Mesenchymal stem cell (in vitro differentiated cells and primary cell): ENCODE results near the gene PADI4.
"Not testable (repeated sequence)": the region's sequence is repeated elsewhere in the genome, so short reads cannot be mapped to it uniquely, and the experiment has no call there.

Experiments
- DNase-seq: peaks from one replicate; pipeline ENCODE4 v3.0.0-alpha.2; 2013
- H2AFZ ChIP-seq: one replicate; pipeline ENCODE4 v1.6.1; 2013; ENCODE audit warnings: low read depth, mild to moderate bottlenecking, control low read depth, inconsistent platforms, low read length, moderate library complexity
- H2AK5ac ChIP-seq: 2 replicates; pipeline ENCODE4 v1.6.1; 2013; ENCODE audit warnings: low read length, moderate library complexity, mild to moderate bottlenecking, inconsistent platforms; ENCODE audit not compliant: severe bottlenecking
- H2BK120ac ChIP-seq: one replicate; pipeline ENCODE4 v1.6.1; 2013; ENCODE audit warnings: low read depth, mild to moderate bottlenecking, inconsistent platforms, low read length, moderate library complexity
- H2BK12ac ChIP-seq, 2 experiments: one replicate each; pipeline ENCODE4 v1.6.1; 2013; ENCODE audit warnings: inconsistent platforms in 2 of 2, low read length in 2 of 2, mild to moderate bottlenecking in 2 of 2, moderate library complexity in 2 of 2, control low read depth in 1 of 2
- H2BK15ac ChIP-seq: one replicate; pipeline ENCODE4 v1.6.1; 2013; ENCODE audit warnings: mild to moderate bottlenecking, low read depth, inconsistent platforms; ENCODE audit not compliant: poor library complexity, severe bottlenecking
- H2BK5ac ChIP-seq: 2 replicates; pipeline ENCODE4 v1.6.1; 2013; ENCODE audit warnings: low read depth, mild to moderate bottlenecking, low read length, control low read depth, inconsistent platforms; ENCODE audit not compliant: poor library complexity, severe bottlenecking
- H3K14ac ChIP-seq, 2 experiments: one replicate each; pipeline ENCODE4 v1.6.1; 2013; ENCODE audit warnings: inconsistent platforms in 2 of 2, low read length in 2 of 2, control low read depth in 1 of 2, mild to moderate bottlenecking in 1 of 2, moderate library complexity in 1 of 2
- H3K18ac ChIP-seq, 2 experiments: one replicate each; pipeline ENCODE4 v1.6.1; 2013; ENCODE audit warnings: inconsistent platforms in 2 of 2, low read length in 2 of 2, control low read depth in 1 of 2, low read depth in 1 of 2, mild to moderate bottlenecking in 1 of 2
- H3K23ac ChIP-seq, 2 experiments: one replicate each; pipeline ENCODE4 v1.6.1; 2013; ENCODE audit warnings: inconsistent platforms in 2 of 2, low read length in 2 of 2, mild to moderate bottlenecking in 2 of 2, moderate library complexity in 2 of 2, control low read depth in 1 of 2
- H3K27ac ChIP-seq: 2 replicates; pipeline ENCODE4 v1.5.1; 2013; ENCODE audit warnings: mild to moderate bottlenecking, moderate library complexity, low read length, control low read depth, inconsistent platforms; ENCODE audit not compliant: poor library complexity, severe bottlenecking
- H3K27me3 ChIP-seq, 2 experiments: 2 replicates each; pipeline versions ENCODE4 v1.6.1 to v1.7.0; 2013; ENCODE audit warnings: low read length in 2 of 2, mild to moderate bottlenecking in 2 of 2, moderate library complexity in 2 of 2, control low read depth in 1 of 2, inconsistent platforms in 1 of 2; ENCODE audit not compliant: control insufficient read depth in 1 of 2, insufficient read depth in 1 of 2
- H3K36me3 ChIP-seq, 2 experiments: 2 replicates each; pipeline versions ENCODE4 v1.6.1 to v1.7.0; 2013; ENCODE audit warnings: low read length in 2 of 2, control low read depth in 1 of 2, inconsistent platforms in 1 of 2, low read depth in 1 of 2, mild to moderate bottlenecking in 1 of 2; ENCODE audit not compliant: insufficient read depth in 2 of 2, control insufficient read depth in 1 of 2
- H3K4ac ChIP-seq, 2 experiments: one replicate each; pipeline ENCODE4 v1.6.1; 2013; ENCODE audit warnings: inconsistent platforms in 2 of 2, low read length in 2 of 2, mild to moderate bottlenecking in 2 of 2, moderate library complexity in 2 of 2, control low read depth in 1 of 2, low read depth in 1 of 2
- H3K4me1 ChIP-seq: 2 replicates; pipeline ENCODE4 v1.6.1; 2013; ENCODE audit warnings: low read depth, low read length, control low read depth; ENCODE audit not compliant: control insufficient read depth, insufficient read depth
- H3K4me2 ChIP-seq: 2 replicates; pipeline ENCODE4 v1.6.1; 2013; ENCODE audit warnings: low read length, mild to moderate bottlenecking, inconsistent platforms; ENCODE audit not compliant: poor library complexity, severe bottlenecking
- H3K4me3 ChIP-seq, 2 experiments: 2 replicates each; pipeline versions ENCODE4 v1.5.1 to v1.7.0; 2013; ENCODE audit warnings: low read length in 2 of 2, mild to moderate bottlenecking in 2 of 2, control low read depth in 1 of 2, low read depth in 1 of 2; ENCODE audit not compliant: insufficient read depth in 1 of 2
- H3K79me1 ChIP-seq: replicated peaks from 2 replicates; pipeline ENCODE4 v1.6.1; 2013; ENCODE audit warnings: mild to moderate bottlenecking, control low read depth, low read length, inconsistent platforms; ENCODE audit not compliant: poor library complexity, severe bottlenecking
- H3K9ac ChIP-seq: 2 replicates; pipeline ENCODE4 v1.7.0; 2013; ENCODE audit warnings: mild to moderate bottlenecking, low read length, moderate library complexity
- H3K9me3 ChIP-seq: 2 replicates; pipeline ENCODE4 v1.7.0; 2013; ENCODE audit warnings: mild to moderate bottlenecking, low read length; ENCODE audit not compliant: control insufficient read depth
- H4K8ac ChIP-seq: one replicate; pipeline ENCODE4 v1.6.1; 2013; ENCODE audit warnings: inconsistent platforms, mild to moderate bottlenecking, low read length, moderate library complexity
- H4K91ac ChIP-seq: one replicate; pipeline ENCODE4 v1.6.1; 2013; ENCODE audit warnings: mild to moderate bottlenecking, low read length, inconsistent platforms
- WGBS: methylation state at CpG from one replicate; pipeline ENCODE4 v1.1.7; 2013; ENCODE audit warnings: mixed read lengths; 5-methylcytosine and 5-hydroxymethylcytosine counted together

PADI4 gene

DNA sequence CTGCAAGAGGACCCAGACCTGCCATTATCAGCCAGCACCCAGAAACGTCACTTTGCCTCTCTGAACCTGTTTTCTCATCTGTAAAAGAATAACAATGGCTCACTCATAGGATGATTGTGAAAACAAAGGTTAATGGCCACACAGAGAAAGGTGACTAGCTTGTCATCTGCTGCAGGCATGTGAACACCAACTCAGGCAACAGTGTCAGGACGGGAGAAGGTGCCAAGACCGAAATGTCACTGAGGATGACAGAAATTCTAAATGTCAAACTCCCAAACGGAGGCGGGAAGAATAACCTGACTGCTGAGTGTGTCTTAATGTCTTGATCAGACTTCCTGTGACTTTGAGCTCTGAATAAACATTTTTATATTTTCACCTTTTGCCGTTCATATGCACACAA, 10.3 kb downstream of the PADI4 start:
- no peak overlapping the region for H2BK5ac ChIP-seq
- no peak for DNase-seq
- no peak overlapping the region for H2BK120ac ChIP-seq
- no peaks in the 10 kb centered on the region for H3K79me1 ChIP-seq
- no peak overlapping the region for H3K27ac ChIP-seq
- no peak overlapping the region for H2AK5ac ChIP-seq
- no peak overlapping the region for H2BK15ac ChIP-seq
- H3K4me2 ChIP-seq = no peak overlapping the region
- no peak overlapping the region for H4K8ac ChIP-seq
- no peak overlapping the region for H3K4ac ChIP-seq
- H3K36me3 ChIP-seq = no peaks in the 10 kb centered on the region
- H2AFZ ChIP-seq = no peak overlapping the region
- no peak overlapping the region for H3K18ac ChIP-seq
- H3K9ac ChIP-seq = no peak overlapping the region
- H3K14ac ChIP-seq = no peak overlapping the region
- H3K4me1 ChIP-seq = peaks cover 17% of the 10 kb centered on the region
- WGBS = 87% methylated on average over 5 of the region's 6 CpGs
- H3K4me3 ChIP-seq = no peak overlapping the region
- no peak overlapping the region for H3K23ac ChIP-seq
- peaks cover 0 to 74% of the 10 kb centered on the region in 2 experiments for H3K27me3 ChIP-seq
- peaks cover 6% of the 10 kb centered on the region for H3K9me3 ChIP-seq
- no peak overlapping the region for H2BK12ac ChIP-seq
- H4K91ac ChIP-seq = no peak overlapping the region

- 93% methylated on average over 11 of the region's 11 CpGs for WGBS
- H2BK12ac ChIP-seq = no peak overlapping the region
These were observed 11.8 kb downstream of the PADI4 start for GRCh38 chr1:17319561-17320350.

GRCh38 chr1:17321857-17322390, 13.9 kb downstream of the PADI4 start:
- not testable (repeated sequence) for H2BK120ac ChIP-seq, H3K79me1 ChIP-seq, H3K4me2 ChIP-seq, H3K4ac ChIP-seq, H3K9ac ChIP-seq, H4K8ac ChIP-seq, DNase-seq, H3K36me3 ChIP-seq, H2BK15ac ChIP-seq, H3K4me3 ChIP-seq, H2BK12ac ChIP-seq, H2AK5ac ChIP-seq, H2AFZ ChIP-seq, H3K27ac ChIP-seq, H3K18ac ChIP-seq, H3K4me1 ChIP-seq, H3K14ac ChIP-seq, H3K23ac ChIP-seq, H4K91ac ChIP-seq, H3K9me3 ChIP-seq, H2BK5ac ChIP-seq
- 88% methylated on average over 4 of the region's 6 CpGs for WGBS
- H3K27me3 ChIP-seq = peaks cover 0 to 64% of the 10 kb centered on the region in 2 experiments

More at GRCh38 chr1:17319561-17320350, 11.8 kb downstream of the PADI4 start:
- Histone ChIP-seq H2AK5ac (no peak overlapping the region), H2AFZ (no peak overlapping the region), H3K18ac (no peak overlapping the region), H3K4me2 (no peak overlapping the region), H2BK15ac (no peak overlapping the region), H2BK5ac (no peak overlapping the region), H3K27me3 (peaks cover 0 to 67% of the 10 kb centered on the region in 2 experiments), H3K9me3 (peaks cover 9% of the 10 kb centered on the region), H3K23ac (no peak overlapping the region), H4K8ac (no peak overlapping the region), H3K4me1 (peaks cover 5% of the 10 kb centered on the region), H3K9ac (no peak overlapping the region), H3K14ac (no peak overlapping the region), H4K91ac (no peak overlapping the region), H3K27ac (no peak overlapping the region), H3K79me1 (no peaks in the 10 kb centered on the region), H3K36me3 (no peaks in the 10 kb centered on the region), H3K4ac (no peak overlapping the region), H2BK120ac (no peak overlapping the region), H3K4me3 (no peak overlapping the region)
- no peak for DNase-seq

DNA sequence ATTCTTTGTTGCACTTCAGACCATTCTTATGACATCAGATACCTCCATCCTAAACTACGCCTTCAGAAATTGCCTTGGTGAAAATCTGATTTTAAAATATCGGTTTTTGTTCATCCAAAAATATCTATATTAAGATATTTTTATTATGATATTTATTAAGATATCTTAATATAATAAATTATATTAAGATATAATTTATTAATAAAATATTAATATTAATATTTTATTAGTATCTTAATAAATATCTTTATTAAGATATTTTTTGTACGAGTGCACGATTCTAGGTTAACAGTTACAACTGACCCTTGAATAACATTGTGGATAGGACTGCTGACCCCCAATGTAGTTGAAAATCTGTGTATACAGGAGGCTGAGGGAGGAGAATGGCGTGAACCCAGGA, 20.9 kb downstream of the PADI4 start:
- Histone ChIP-seq H3K4me3 (no peak overlapping the region), H3K4ac (no peak overlapping the region), H3K4me1 (no peaks in the 10 kb centered on the region), H3K27ac (no peak overlapping the region), H3K27me3 (peaks cover 5 to 57% of the 10 kb centered on the region in 2 experiments), H3K36me3 (no peaks in the 10 kb centered on the region), H3K9ac (no peak overlapping the region), H3K4me2 (no peak overlapping the region), H3K14ac (no peak overlapping the region), H4K8ac (no peak overlapping the region), H3K9me3 (peaks cover 9% of the 10 kb centered on the region), H2AFZ (no peak overlapping the region), H2BK12ac (no peak overlapping the region), H2AK5ac (no peak overlapping the region), H2BK120ac (no peak overlapping the region), H2BK15ac (no peak overlapping the region), H4K91ac (no peak overlapping the region), H3K23ac (no peak overlapping the region), H3K79me1 (no peaks in the 10 kb centered on the region), H2BK5ac (no peak overlapping the region), H3K18ac (no peak overlapping the region)
- no peak for DNase-seq
- WGBS = 83% methylated on average over 2 of the region's 5 CpGs
